Measurements from ENCODE around the gene BUB1B. TPM values are rescaled to one million over a fixed set of nuclear protein-coding genes. Genes with fewer than 3 reads are reported as not detected.

Gene BUB1B
- total RNA-seq, 1 experiment from 2014 or later: 67.8 TPM

- no peak overlapping the region for H3K4me3 ChIP-seq (ENCODE audit: low read depth in 2 of 2, low read length in 2 of 2)
- H3K27me3 ChIP-seq (ENCODE audit: control insufficient read depth, insufficient read depth, low read length): no peaks in the 10 kb centered on the region
- in situ Hi-C loops (cut with HindIII; ENCODE audit: low pct_unique_long_range_greater_than_20kb, low sequenced_read_pairs) (no loop called here), intact Hi-C loops (cut with micrococcal nuclease; ENCODE audit: unreplicated experiment) (no loop called here)
- ATAC-seq (no peak), DNase-seq (ENCODE audit: low read depth, low spot score) (no peak)
- no peak overlapping the region for H3K27ac ChIP-seq (ENCODE audit: low read length)
- BruUV-seq (replicated peaks): no TSS peak
- POLR2A ChIA-PET: no interaction called here
- H3K36me3 ChIP-seq (ENCODE audit: control insufficient read depth, insufficient read depth, low read length): no peaks in the 10 kb centered on the region
- TF ChIP-seq TCF7L2 (IDR thresholded peaks at IDR 0.05; ENCODE audit: low read depth, low read length) (no peak), POLR2AphosphoS5 (IDR thresholded peaks at IDR 0.05; ENCODE audit: low read depth, low read length) (no peak), SIN3A (IDR thresholded peaks at IDR 0.05; ENCODE audit: borderline replicate concordance, insufficient read depth, low read depth, low read length) (no peak)
- TF ChIP-seq, protein P1, sequence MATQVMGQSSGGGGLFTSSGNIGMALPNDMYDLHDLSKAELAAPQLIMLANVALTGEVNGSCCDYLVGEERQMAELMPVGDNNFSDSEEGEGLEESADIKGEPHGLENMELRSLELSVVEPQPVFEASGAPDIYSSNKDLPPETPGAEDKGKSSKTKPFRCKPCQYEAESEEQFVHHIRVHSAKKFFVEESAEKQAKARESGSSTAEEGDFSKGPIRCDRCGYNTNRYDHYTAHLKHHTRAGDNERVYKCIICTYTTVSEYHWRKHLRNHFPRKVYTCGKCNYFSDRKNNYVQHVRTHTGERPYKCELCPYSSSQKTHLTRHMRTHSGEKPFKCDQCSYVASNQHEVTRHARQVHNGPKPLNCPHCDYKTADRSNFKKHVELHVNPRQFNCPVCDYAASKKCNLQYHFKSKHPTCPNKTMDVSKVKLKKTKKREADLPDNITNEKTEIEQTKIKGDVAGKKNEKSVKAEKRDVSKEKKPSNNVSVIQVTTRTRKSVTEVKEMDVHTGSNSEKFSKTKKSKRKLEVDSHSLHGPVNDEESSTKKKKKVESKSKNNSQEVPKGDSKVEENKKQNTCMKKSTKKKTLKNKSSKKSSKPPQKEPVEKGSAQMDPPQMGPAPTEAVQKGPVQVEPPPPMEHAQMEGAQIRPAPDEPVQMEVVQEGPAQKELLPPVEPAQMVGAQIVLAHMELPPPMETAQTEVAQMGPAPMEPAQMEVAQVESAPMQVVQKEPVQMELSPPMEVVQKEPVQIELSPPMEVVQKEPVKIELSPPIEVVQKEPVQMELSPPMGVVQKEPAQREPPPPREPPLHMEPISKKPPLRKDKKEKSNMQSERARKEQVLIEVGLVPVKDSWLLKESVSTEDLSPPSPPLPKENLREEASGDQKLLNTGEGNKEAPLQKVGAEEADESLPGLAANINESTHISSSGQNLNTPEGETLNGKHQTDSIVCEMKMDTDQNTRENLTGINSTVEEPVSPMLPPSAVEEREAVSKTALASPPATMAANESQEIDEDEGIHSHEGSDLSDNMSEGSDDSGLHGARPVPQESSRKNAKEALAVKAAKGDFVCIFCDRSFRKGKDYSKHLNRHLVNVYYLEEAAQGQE (IDR thresholded peaks at IDR 0.05; ENCODE audit: insufficient read depth in 1 of 2, low read depth in 2 of 2, low read length in 1 of 2): no peak
- TF ChIP-seq, protein P2, sequence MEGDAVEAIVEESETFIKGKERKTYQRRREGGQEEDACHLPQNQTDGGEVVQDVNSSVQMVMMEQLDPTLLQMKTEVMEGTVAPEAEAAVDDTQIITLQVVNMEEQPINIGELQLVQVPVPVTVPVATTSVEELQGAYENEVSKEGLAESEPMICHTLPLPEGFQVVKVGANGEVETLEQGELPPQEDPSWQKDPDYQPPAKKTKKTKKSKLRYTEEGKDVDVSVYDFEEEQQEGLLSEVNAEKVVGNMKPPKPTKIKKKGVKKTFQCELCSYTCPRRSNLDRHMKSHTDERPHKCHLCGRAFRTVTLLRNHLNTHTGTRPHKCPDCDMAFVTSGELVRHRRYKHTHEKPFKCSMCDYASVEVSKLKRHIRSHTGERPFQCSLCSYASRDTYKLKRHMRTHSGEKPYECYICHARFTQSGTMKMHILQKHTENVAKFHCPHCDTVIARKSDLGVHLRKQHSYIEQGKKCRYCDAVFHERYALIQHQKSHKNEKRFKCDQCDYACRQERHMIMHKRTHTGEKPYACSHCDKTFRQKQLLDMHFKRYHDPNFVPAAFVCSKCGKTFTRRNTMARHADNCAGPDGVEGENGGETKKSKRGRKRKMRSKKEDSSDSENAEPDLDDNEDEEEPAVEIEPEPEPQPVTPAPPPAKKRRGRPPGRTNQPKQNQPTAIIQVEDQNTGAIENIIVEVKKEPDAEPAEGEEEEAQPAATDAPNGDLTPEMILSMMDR (IDR thresholded peaks at IDR 0.05): no peak
- no peaks in the 10 kb centered on the region for H3K9me3 ChIP-seq (ENCODE audit: control insufficient read depth, insufficient read depth, low read depth, low read length)
- CTCF ChIA-PET: interaction anchor here (1.4 kb wide), 1 partner anchor 8 kb away, joined by 7 read pairs; no protein-coding TSS in a partner anchor
- peaks cover 23% of the 10 kb centered on the region for H3K4me1 ChIP-seq (ENCODE audit: control insufficient read depth, insufficient read depth, low read length)
These were observed 104.5 kb downstream of the BUB1B start for GRCh38 chr15:40265355-40265754.

DNA sequence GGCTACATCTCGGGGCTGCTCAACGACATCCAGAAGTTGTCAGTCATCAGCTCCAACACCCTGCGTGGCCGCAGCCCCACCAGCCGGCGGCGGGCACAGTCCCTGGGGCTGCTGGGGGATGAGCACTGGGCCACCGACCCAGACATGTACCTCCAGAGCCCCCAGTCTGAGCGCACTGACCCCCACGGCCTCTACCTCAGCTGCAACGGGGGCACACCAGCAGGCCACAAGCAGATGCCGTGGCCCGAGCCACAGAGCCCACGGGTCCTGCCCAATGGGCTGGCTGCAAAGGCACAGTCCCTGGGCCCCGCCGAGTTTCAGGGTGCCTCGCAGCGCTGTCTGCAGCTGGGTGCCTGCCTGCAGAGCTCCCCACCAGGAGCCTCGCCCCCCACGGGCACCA, 105.0 kb downstream of the BUB1B start:
- H3K4me3 ChIP-seq (ENCODE audit: low read depth in 2 of 2, low read length in 2 of 2): no peak overlapping the region
- ChIA-PET POLR2A (no interaction called here), CTCF (no interaction called here)
- no peak for DNase-seq (ENCODE audit: low read depth, low spot score)
- no TSS peak for BruUV-seq (replicated peaks)
- intact Hi-C loops (cut with micrococcal nuclease; ENCODE audit: unreplicated experiment): no loop called here
- no peaks in the 10 kb centered on the region for H3K36me3 ChIP-seq (ENCODE audit: control insufficient read depth, insufficient read depth, low read length)
- ATAC-seq: no peak
- H3K9me3 ChIP-seq (ENCODE audit: control insufficient read depth, insufficient read depth, low read depth, low read length): no peaks in the 10 kb centered on the region
- H3K4me1 ChIP-seq (ENCODE audit: control insufficient read depth, insufficient read depth, low read length): peaks cover 23% of the 10 kb centered on the region
- H3K27me3 ChIP-seq (ENCODE audit: control insufficient read depth, insufficient read depth, low read length): no peaks in the 10 kb centered on the region
- no peak overlapping the region for H3K27ac ChIP-seq (ENCODE audit: low read length)
- no peak for TF ChIP-seq SIN3A (IDR thresholded peaks at IDR 0.05; ENCODE audit: borderline replicate concordance, insufficient read depth, low read depth, low read length)
- TF ChIP-seq, protein P2 (IDR thresholded peaks at IDR 0.05): no peak
- TF ChIP-seq TCF7L2 (IDR thresholded peaks at IDR 0.05; ENCODE audit: low read depth, low read length): no peak
- no peak for TF ChIP-seq POLR2AphosphoS5 (IDR thresholded peaks at IDR 0.05; ENCODE audit: low read depth, low read length)
- in situ Hi-C loops (cut with HindIII; ENCODE audit: low pct_unique_long_range_greater_than_20kb, low sequenced_read_pairs): no loop called here

All from Panc1 (cell line).